Measurements from ENCODE around the gene RAB29.
"Not testable (repeated sequence)": the region's sequence is repeated elsewhere in the genome, so short reads cannot be mapped to it uniquely, and the experiment has no call there.

RAB29 gene

GRCh38 chr1:205760606-205761005 is 14.7 kb downstream of the RAB29 start:
- no peak for DNase-seq

GRCh38 chr1:205756552-205756951 is 18.7 kb downstream of the RAB29 start:
- DNase-seq: no peak

- DNase-seq: no peak
Observed at GRCh38 chr1:205754857-205755256, 20.4 kb downstream of the RAB29 start.

- DNase-seq: no peak
Observed at GRCh38 chr1:205751036-205751651, 24.1 kb downstream of the RAB29 start.

- DNase-seq: peak; percentile 99
Observed at GRCh38 chr1:205750138-205751035, 24.9 kb downstream of the RAB29 start, which contains the start of gene NUCKS1. NUCKS1 (minus strand) TSS chr1:205750182; CDS start chr1:205749973, 209 bp downstream.

DNA sequence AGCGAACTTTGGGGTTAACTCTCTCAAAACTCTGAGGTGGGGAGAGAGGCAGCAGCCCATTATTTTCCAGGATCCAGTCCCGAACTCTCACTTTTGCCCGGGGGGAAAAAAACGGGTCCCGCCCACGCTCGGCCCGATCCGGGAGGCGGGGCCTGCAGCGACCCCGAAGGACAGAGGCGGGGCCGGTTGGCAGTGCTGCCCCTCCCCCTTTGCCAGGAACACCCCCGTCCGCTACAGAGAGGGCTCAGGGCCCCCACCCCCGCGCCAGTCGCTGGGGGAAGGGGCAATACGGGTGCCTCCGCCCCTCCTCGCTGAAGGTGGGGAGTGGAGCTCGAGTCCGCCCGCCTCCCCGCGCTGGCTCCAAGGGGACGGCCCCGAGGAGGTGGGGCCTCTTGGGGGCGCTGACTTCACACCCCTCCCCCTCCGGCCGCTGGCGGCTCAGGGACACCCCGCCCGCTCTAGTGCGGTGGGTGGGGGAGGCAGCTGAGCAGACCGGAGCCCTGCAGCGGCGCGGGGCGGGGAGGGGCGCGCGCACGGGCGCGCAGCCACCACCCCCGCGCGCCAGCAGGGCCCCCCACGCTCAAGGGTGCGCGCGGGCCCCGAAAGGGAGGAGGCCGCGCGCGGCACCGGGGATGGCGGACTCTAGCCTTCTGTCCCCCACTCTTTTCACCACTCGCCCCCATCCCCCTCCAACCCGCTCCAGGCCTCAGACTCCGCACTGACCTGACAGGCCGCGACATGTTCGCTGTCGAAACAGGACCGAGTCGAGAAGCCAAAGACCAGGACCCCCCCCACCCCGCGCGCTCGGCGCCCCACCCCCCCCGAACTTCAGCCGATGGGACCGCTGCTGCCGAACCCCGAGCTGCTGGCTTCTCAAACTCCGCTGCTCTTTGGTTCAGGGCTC is 25.8 kb downstream of the RAB29 start:
- peak; percentile 97 for DNase-seq

- DNase-seq: no peak
Observed at GRCh38 chr1:205748403-205749233, 26.7 kb downstream of the RAB29 start.

- DNase-seq: no peak
Observed at GRCh38 chr1:205746757-205747412, 28.4 kb downstream of the RAB29 start.

DNA sequence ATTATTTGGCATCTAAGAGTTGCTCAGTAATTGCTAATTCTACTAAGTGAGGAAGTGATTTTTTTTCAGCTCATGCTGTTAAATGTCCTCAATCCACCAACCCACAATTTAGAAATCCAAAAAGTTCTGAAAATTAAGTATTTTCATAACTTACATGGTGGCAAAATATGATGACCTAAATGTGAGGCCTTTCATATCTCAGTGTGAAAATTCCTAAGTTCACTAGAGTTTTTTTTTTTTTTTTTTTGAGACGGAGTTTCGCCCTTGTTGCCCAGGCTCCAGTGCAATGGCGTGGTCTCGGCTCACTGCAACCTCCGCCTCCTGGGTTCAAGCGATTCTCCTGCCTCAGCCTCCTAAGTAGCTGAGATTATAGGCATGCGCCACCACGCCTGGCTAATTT is 30.9 kb downstream of the RAB29 start:
- no peak for DNase-seq

DNA sequence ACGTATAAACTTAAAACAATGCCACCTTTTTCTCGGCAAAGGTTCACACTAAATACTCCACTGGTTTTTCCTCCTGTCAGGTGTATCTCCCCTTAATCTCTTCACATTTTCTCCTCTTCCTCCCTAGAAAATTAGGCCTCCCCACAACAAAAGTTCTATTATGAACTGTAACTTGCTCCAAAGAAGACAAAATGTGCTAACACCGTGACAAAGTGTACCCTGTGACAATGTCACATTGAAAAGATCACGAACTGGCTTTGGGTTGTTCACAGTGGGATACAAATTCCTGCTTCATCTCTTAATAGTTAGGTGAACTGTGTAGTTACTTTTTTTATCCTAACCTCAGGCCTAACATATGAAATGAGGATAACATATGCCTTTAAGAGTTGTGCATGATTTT is 31.3 kb downstream of the RAB29 start:
- no peak for DNase-seq

DNA sequence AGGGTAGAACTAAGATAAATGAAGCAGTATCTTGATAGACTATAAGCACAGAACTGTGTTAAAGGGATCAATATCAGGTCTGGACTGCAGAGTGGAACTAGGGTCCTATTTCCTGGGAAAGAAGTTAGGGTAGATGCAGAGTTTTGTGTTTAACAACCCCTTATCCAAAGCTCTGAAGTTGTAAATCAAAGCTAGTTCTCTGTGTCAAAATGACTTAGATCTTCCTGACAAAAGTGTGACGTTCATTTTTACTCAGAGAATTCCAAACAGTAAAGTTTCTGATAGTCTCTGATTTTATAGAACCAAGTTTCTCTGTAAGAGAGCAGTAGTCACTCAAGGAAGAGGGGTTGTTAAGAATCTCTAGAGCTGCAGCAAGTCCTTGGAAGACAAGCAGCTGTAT is 33.6 kb downstream of the RAB29 start:
- no peak for DNase-seq

GRCh38 chr1:205739348-205740160 is 35.7 kb downstream of the RAB29 start:
- DNase-seq: no peak

GRCh38 chr1:205735218-205735617 is 40.1 kb downstream of the RAB29 start:
- no peak for DNase-seq

DNA sequence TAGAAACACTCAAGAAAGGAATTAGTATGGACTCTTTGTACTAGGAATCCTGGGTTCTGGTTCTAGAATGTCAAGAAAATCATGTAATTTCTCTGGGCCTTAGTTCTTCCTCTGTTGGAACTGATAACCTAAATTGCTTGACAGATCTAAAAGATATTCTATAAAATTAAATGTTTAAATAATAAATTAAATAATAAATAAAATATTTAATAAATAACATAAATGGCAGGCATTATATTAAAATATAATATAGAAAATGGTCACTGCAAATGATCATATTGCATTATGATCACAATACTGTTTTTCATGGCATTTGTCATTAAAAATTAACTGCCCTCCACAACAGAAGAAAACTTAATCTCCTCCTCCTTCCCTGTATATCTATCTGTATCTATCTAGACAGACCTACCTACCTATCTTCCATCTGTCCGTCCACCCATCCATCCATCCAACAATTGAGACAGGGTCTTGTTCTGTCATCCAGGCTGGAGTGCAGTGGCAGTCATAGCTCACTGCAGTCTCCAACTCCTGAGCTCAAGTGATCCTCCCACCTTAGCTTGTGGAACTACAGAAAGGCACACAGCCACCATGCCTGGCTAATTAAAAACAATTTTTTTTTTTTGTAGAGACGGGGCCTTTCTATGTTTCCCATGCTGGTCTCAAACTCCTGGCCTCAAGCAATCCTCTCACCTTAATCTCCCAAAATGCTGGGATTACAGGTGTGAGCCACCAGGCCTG is 41.7 kb downstream of the RAB29 start:
- DNase-seq: no peak

DNA sequence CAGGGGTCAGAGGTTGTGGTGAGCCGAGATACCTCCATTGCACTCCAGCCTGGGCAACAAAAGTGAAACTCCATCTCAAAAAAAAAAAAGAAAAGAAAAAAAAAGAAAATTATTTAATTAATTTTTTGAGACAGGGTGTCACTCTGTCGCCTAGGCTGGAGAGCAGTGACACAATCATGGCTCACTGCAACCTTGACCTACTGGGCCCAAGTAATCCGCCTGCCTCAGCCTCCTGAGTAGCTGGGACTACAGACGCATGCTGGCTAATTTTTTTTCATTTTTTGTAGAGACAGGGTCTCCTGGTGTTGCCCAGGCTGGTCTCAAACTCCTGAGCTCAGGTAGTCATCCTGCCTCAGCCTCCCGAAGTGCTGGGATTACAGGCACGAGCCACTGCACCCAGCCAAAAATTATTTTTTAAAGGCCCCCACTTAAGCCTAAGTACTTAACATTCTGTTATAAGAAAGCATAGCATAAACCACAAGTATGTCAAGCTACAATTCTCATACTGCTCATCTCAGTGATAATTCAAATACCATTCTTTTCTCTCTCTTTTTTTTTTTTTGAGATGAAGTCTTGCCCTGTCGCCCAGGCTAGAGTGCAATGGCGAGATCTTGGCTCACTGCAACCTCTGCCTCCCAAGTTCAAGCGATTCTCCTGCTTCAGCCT is 45.2 kb downstream of the RAB29 start:
- DNase-seq: no peak

- no peak for DNase-seq
Observed at GRCh38 chr1:205726619-205727125, 48.6 kb downstream of the RAB29 start.

GRCh38 chr1:205725514-205725913 is 49.8 kb downstream of the RAB29 start:
- DNase-seq: no peak

DNA sequence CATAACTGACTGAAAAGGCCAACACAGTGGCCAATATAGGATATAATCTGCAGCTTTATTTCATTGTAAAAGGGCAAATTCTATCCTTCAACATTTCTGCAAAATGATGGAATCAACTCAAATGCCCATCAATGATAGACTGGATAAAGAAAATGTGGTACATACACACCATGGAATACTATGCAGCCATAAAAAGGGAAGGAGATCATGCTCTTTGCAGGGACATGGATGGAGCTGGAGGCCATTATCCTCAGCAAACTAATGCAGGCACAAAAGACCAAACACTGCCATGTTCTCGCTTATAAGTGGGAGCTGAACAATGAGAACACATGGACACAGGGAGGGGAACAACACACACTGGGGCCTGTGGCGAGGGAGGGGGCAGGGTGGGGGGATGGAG is 54.5 kb downstream of the RAB29 start:
- not testable (repeated sequence) for DNase-seq

DNA sequence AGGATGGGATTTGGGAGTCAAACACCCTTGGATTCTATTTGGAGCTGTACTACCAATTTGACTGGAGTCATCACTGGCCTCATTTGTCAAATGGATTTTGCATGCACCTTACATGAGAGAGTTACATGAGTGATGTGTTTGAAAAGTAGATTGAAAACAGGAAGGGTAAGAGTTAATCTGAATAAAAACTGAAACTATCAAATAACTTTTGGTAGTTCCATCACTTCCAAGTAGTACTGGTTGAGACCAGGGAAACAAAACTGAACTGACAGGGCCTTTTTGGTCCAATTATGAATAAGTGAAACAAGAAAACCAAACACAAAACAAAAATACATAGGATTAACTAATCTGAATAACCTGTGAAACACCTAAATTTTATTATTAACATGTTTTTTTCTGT is 55.5 kb downstream of the RAB29 start:
- DNase-seq: no peak

Measured in CD4-positive, alpha-beta T cell treated with Interferon gamma for 1 hour (primary cell).